Erythroblast (primary cell): ENCODE results near the gene TRAPPC5.

Experiments
- GATA1 ChIP-seq: IDR thresholded peaks from 2 replicates; pipeline ENCODE4 v1.6.1; 2011; ENCODE audit warnings: low read depth, mild to moderate bottlenecking, control low read depth, low read length, moderate library complexity
- POLR2A ChIP-seq: IDR thresholded peaks from 2 replicates; pipeline ENCODE4 v1.6.1; 2011; ENCODE audit warnings: mild to moderate bottlenecking, low read length

- TF ChIP-seq POLR2A: no peak
- TF ChIP-seq GATA1: no peak
These were observed 44.3 kb upstream of the TRAPPC5 start for GRCh38 chr19:7636317-7636690.
